IMR-90 (cell line): ENCODE results near the gene NANOS3. TPM values are rescaled to one million over a fixed set of nuclear protein-coding genes. Genes with fewer than 3 reads are reported as not detected.
A peak's percentile ranks its signal among the peaks of the same experiment; 100 is the strongest.

ENCODE experiments used
- ATAC-seq: fragments of 200-7000 bp; cut with Tn5 transposase; 2 replicates; pipeline ENCODE4 v1.9.1; 2020; ENCODE audit warnings: low read depth, mild to moderate bottlenecking, moderate library complexity
- BruUV-seq: library from RNA; stranded (reverse); fragments of 400-500 nt; replicated peaks from 2 replicates; lab custom pipeline; 2021; lab: Mats Ljungman, UMichigan
- CTCF ChIA-PET: fragments of 300-600 bp; formaldehyde crosslinking; extraction: SDS; loops from one replicate; lab custom pipeline; 2021; ENCODE audit warnings: antibody characterized with exemption; lab: Yijun Ruan, JAX
- POLR2A ChIA-PET: fragments of 300-600 bp; sonication (Branson Sonifier 250); formaldehyde crosslinking; loops from one replicate; lab custom pipeline; 2022; ENCODE audit warnings: antibody characterized with exemption; ENCODE audit not compliant: unreplicated experiment; lab: Charles Lee
- DNase-seq: peaks from one replicate; pipeline ENCODE4 v3.0.0; 2013
- H2AFZ ChIP-seq: replicated peaks from 2 replicates; pipeline ENCODE3; 2013; ENCODE audit warnings: low read length, mild to moderate bottlenecking; ENCODE audit not compliant: poor library complexity
- H2AK5ac ChIP-seq: 2 replicates; pipeline ENCODE4 v1.6.1; 2013; ENCODE audit warnings: low read depth, low read length, inconsistent platforms
- H2AK9ac ChIP-seq: replicated peaks from 2 replicates; pipeline ENCODE3; 2013; ENCODE audit warnings: mild to moderate bottlenecking, low read depth, low read length, moderate library complexity; ENCODE audit not compliant: poor library complexity
- H2BK120ac ChIP-seq: 2 replicates; pipeline ENCODE4 v1.6.1; 2013; ENCODE audit warnings: low read depth, low read length, inconsistent platforms
- H2BK15ac ChIP-seq: 3 replicates; pipeline ENCODE4 v1.6.1; 2013; ENCODE audit warnings: low read depth, low read length, inconsistent platforms
- H2BK20ac ChIP-seq: 2 replicates; pipeline ENCODE4 v1.6.1; 2013; ENCODE audit warnings: low read depth, mild to moderate bottlenecking, inconsistent platforms, low read length, moderate library complexity
- H2BK5ac ChIP-seq: 2 replicates; pipeline ENCODE4 v1.6.1; 2013; ENCODE audit warnings: mild to moderate bottlenecking, low read depth, low read length, inconsistent platforms; ENCODE audit not compliant: poor library complexity, severe bottlenecking
- H3K14ac ChIP-seq: replicated peaks from 2 replicates; pipeline ENCODE4 v1.6.1; 2013; ENCODE audit warnings: low read depth, low read length, inconsistent platforms
- H3K18ac ChIP-seq: 2 replicates; pipeline ENCODE4 v1.6.1; 2013; ENCODE audit warnings: low read depth, low read length, control low read depth
- H3K23ac ChIP-seq: 2 replicates; pipeline ENCODE4 v1.6.1; 2013; ENCODE audit warnings: low read depth, low read length, inconsistent platforms
- H3K27ac ChIP-seq: 2 replicates; pipeline ENCODE4 v1.5.1; 2013; ENCODE audit warnings: mild to moderate bottlenecking, control low read depth, low read length; ENCODE audit not compliant: insufficient read depth
- H3K27me3 ChIP-seq: 2 replicates; pipeline ENCODE4 v1.6.1; 2013; ENCODE audit warnings: low read length; ENCODE audit not compliant: control insufficient read depth, insufficient read depth
- H3K36me3 ChIP-seq: 2 replicates; pipeline ENCODE4 v1.6.1; 2013; ENCODE audit warnings: low read length, mixed read lengths; ENCODE audit not compliant: control insufficient read depth, insufficient read depth
- H3K4ac ChIP-seq: 2 replicates; pipeline ENCODE4 v1.6.1; 2013; ENCODE audit warnings: low read depth, low read length, inconsistent platforms
- H3K4me1 ChIP-seq: 2 replicates; pipeline ENCODE4 v1.6.1; 2013; ENCODE audit warnings: low read length, mixed read lengths; ENCODE audit not compliant: control insufficient read depth, insufficient read depth
- H3K4me2 ChIP-seq: 2 replicates; pipeline ENCODE4 v1.6.1; 2013; ENCODE audit warnings: low read depth, mild to moderate bottlenecking, control low read depth, low read length, moderate library complexity
- H3K4me3 ChIP-seq: 2 replicates; pipeline ENCODE4 v1.5.1; 2013; ENCODE audit warnings: low read depth, mild to moderate bottlenecking, control low read depth, low read length, moderate library complexity; ENCODE audit not compliant: insufficient read depth
- H3K56ac ChIP-seq: 2 replicates; pipeline ENCODE4 v1.6.1; 2013; ENCODE audit warnings: low read length, inconsistent platforms; ENCODE audit not compliant: insufficient read depth; ENCODE audit errors: extremely low read depth
- H3K79me1 ChIP-seq, 2 experiments: 2 replicates each; pipeline ENCODE4 v1.6.1; 2013; ENCODE audit warnings: low read length in 2 of 2, inconsistent platforms in 1 of 2, low read depth in 1 of 2
- H3K9ac ChIP-seq: 2 replicates; pipeline ENCODE4 v1.6.1; 2013; ENCODE audit warnings: low read depth, low read length, control low read depth
- H3K9me1 ChIP-seq: 2 replicates; pipeline ENCODE4 v1.6.1; 2013; ENCODE audit warnings: low read length, inconsistent platforms; ENCODE audit not compliant: insufficient read depth
- H3K9me3 ChIP-seq: 2 replicates; pipeline ENCODE4 v1.6.1; 2013; ENCODE audit warnings: low read length; ENCODE audit not compliant: control insufficient read depth, insufficient read depth
- H4K20me1 ChIP-seq: 2 replicates; pipeline ENCODE4 v1.6.1; 2013; ENCODE audit warnings: low read length, inconsistent platforms; ENCODE audit not compliant: insufficient read depth
- H4K5ac ChIP-seq: 2 replicates; pipeline ENCODE4 v1.6.1; 2013; ENCODE audit warnings: mild to moderate bottlenecking, low read depth, low read length, control low read depth
- H4K8ac ChIP-seq, 2 experiments: 2 replicates each; pipeline ENCODE4 v1.6.1; 2013; ENCODE audit warnings: low read depth in 2 of 2, low read length in 2 of 2, control low read depth in 1 of 2, inconsistent platforms in 1 of 2
- H4K91ac ChIP-seq: 2 replicates; pipeline ENCODE4 v1.6.1; 2013; ENCODE audit warnings: low read depth, low read length, inconsistent platforms; ENCODE audit not compliant: insufficient read depth
- BHLHE40 ChIP-seq: fragments of 150-350 bp; IDR thresholded peaks from 2 replicates; pipeline ENCODE4 v1.6.1; 2016; ENCODE audit warnings: mild to moderate bottlenecking, low read depth, low read length
- CEBPB ChIP-seq: IDR thresholded peaks from 2 replicates; pipeline ENCODE4 v1.6.1; 2012; ENCODE audit warnings: low read depth, low read length, improper control_type of control experiment
- CHD1 ChIP-seq: IDR thresholded peaks from 2 replicates; pipeline ENCODE4 v1.6.1; 2012; ENCODE audit warnings: low read depth, low read length, improper control_type of control experiment
- CTCF ChIP-seq: conservative IDR thresholded peaks from 2 replicates; pipeline ENCODE4 v1.5.1; 2012; ENCODE audit warnings: mild to moderate bottlenecking, low read depth, low read length, improper control_type of control experiment
- ELK1 ChIP-seq: fragments of 150-350 bp; IDR thresholded peaks from 2 replicates; pipeline ENCODE4 v1.6.1; 2016; ENCODE audit warnings: low read depth, mild to moderate bottlenecking, low read length, moderate library complexity, borderline replicate concordance
- MAFK ChIP-seq: IDR thresholded peaks from 2 replicates; pipeline ENCODE4 v1.6.1; 2012; ENCODE audit warnings: low read depth, low read length, improper control_type of control experiment
- NFE2L2 ChIP-seq: fragments of 150-350 bp; IDR thresholded peaks from 2 replicates; pipeline ENCODE4 v1.6.1; 2016; ENCODE audit warnings: low read depth, mild to moderate bottlenecking, low read length
- RAD21 ChIP-seq: IDR thresholded peaks from 2 replicates; pipeline ENCODE4 v1.6.1; 2012; ENCODE audit warnings: low read length, improper control_type of control experiment
- RCOR1 ChIP-seq: IDR thresholded peaks from 2 replicates; pipeline ENCODE4 v1.6.1; 2012; ENCODE audit warnings: mild to moderate bottlenecking, low read length, improper control_type of control experiment; ENCODE audit not compliant: insufficient replicate concordance
- RFX5 ChIP-seq: IDR thresholded peaks from 2 replicates; pipeline ENCODE4 v1.8.0; 2012; ENCODE audit warnings: low read depth, mild to moderate bottlenecking, low read length, moderate library complexity
- SMC3 ChIP-seq: fragments of 150-350 bp; IDR thresholded peaks from 2 replicates; pipeline ENCODE4 v1.6.1; 2016; ENCODE audit warnings: low read depth, mild to moderate bottlenecking, antibody characterized with exemption, low read length, moderate library complexity
- USF2 ChIP-seq: fragments of 150-350 bp; IDR thresholded peaks from 2 replicates; pipeline ENCODE4 v1.6.1; 2017; ENCODE audit warnings: mild to moderate bottlenecking, antibody characterized with exemption, low read length, low read depth
- WGBS, 2 experiments: methylation state at CpG; one replicate each; pipeline versions ENCODE4 v1.1.5 to v1.1.7; 2013; ENCODE audit warnings: missing lambda C conversion rate in 2 of 2; ENCODE audit not compliant: insufficient read length in 1 of 2; ENCODE audit errors: extremely low coverage in 2 of 2; 5-methylcytosine and 5-hydroxymethylcytosine counted together
- dilution Hi-C: fragments of 300-500 bp; cut with HindIII; formaldehyde crosslinking; loops from one replicate; pipeline ENCODE4 v1.14.3; 2018; ENCODE audit warnings: low sequenced_read_pairs; ENCODE audit not compliant: unreplicated experiment
- in situ Hi-C: fragments of 300-500 bp; cut with MboI; formaldehyde crosslinking; loops from 3 replicates; pipeline ENCODE4 v1.14.3; 2019; ENCODE audit warnings: low sequenced_read_pairs, inconsistent platforms, mixed read lengths
- intact Hi-C: fragments of 100-400 bp; cut with micrococcal nuclease; formaldehyde crosslinking; loops from 2 replicates; pipeline ENCODE4 v1.10.0; 2022
- polyA plus RNA-seq, 3 experiments: library from polyadenylated mRNA; depleted of rRNA; stranded (reverse); fragments of >200 nt; gene quantifications; 2 replicates each; pipeline ENCODE4 v1.2.3, GENCODE V29; 2012; ENCODE audit warnings: low replicate concordance in 1 of 3
- total RNA-seq: library from RNA; depleted of rRNA; stranded (reverse); fragments of >200 nt; gene quantifications from 2 replicates; pipeline ENCODE4 v1.2.3, GENCODE V29; 2012

Gene NANOS3
- total and polyA plus RNA-seq, 2 of the 4 experiments (the other 2 are of a cell fraction): 0.63 TPM; not detected in 1

- ATAC-seq: no peak
- intact Hi-C loops: no loop called here
Measured at GRCh38 chr19:13844130-13844631, 32.8 kb upstream of the NANOS3 start.

More at GRCh38 chr19:13844130-13844631, 32.8 kb upstream of the NANOS3 start:
- Histone ChIP-seq H3K23ac (no peak overlapping the region), H2BK20ac (peak overlapping the region; percentile 47; the same call in 1 of the 2 replicates), H3K79me1 (peaks cover 15 to 51% of the 10 kb centered on the region in 2 experiments), H3K9me1 (peaks cover 7% of the 10 kb centered on the region; the same call in 1 of the 2 replicates), H3K9me3 (no peaks in the 10 kb centered on the region), H4K20me1 (peaks cover 34% of the 10 kb centered on the region), H3K18ac (no peak overlapping the region), H2AK9ac (peak overlapping the region; percentile 57), H2AK5ac (peak overlapping the region; percentile 97), H4K5ac (no peak overlapping the region), H2BK5ac (peak overlapping the region; percentile 57), H3K9ac (no peak overlapping the region), H3K36me3 (peaks cover 1% of the 10 kb centered on the region; the same call in 1 of the 2 replicates), H3K14ac (peak overlapping the region; percentile 0; the same call in 1 of the 2 replicates), H2AFZ (no peak overlapping the region), H3K27me3 (no peaks in the 10 kb centered on the region), H4K8ac (peak overlapping the region in 1 of 2 experiments; percentile 53; a peak in 1 of 4 replicates), H2BK15ac (0 out of 3 replicates have a peak overlapping the region, but pooled peaks have one; percentile 65), H3K4me2 (no peak overlapping the region), H3K4me1 (peaks cover 28% of the 10 kb centered on the region), H3K4ac (peak overlapping the region; percentile 98), H2BK120ac (peak overlapping the region; percentile 92), H3K56ac (no peak overlapping the region), H3K27ac (no peak overlapping the region), H4K91ac (no peak overlapping the region), H3K4me3 (no peak overlapping the region)
- dilution Hi-C loops: no loop called here
- no TSS peak for BruUV-seq
- in situ Hi-C loops: loop anchor here (10.0 to 25.0 kb wide), 2 partner anchors 689 to 1057 kb away; partner anchors contain the start of genes HOOK2, IER2, JUNB and STX10
- ChIA-PET POLR2A (interaction anchor here (0.6 kb wide), 1 partner anchor 9 kb away, joined by 4 read pairs; no protein-coding TSS in a partner anchor), CTCF (no interaction called here)
- WGBS, 2 experiments: no CpG with 5 or more reads among the region's 7 CpGs
- no peak for DNase-seq
- TF ChIP-seq CHD1: no peak
- TF ChIP-seq CTCF: no peak
- no peak for TF ChIP-seq RFX5
- TF ChIP-seq RAD21: no peak
- TF ChIP-seq BHLHE40: no peak
- TF ChIP-seq RCOR1: no peak
- TF ChIP-seq MAFK: no peak
- no peak for TF ChIP-seq NFE2L2
- TF ChIP-seq USF2: no peak
- no peak for TF ChIP-seq CEBPB
- no peak for TF ChIP-seq SMC3
- TF ChIP-seq ELK1: no peak
